Cardiac muscle cell (in vitro differentiated cells and primary cell): ENCODE measurements around the gene PDIA5. TPM values are rescaled to one million over a fixed set of nuclear protein-coding genes. Genes with fewer than 3 reads are reported as not detected.

Source experiments
- DNase-seq, 2 donors: peaks; one replicate each; pipeline versions ENCODE4 v3.0.0 to v3.0.0-alpha.2; 2010 to 2017; ENCODE audit warnings: low read depth in 1 of 2, low spot score in 1 of 2
- H3K27ac ChIP-seq: fragments of 200-600 bp; sonication (generic); 2 replicates; pipeline ENCODE4 v1.5.1; 2016
- H3K27me3 ChIP-seq: fragments of 200-600 bp; sonication (generic); 2 replicates; pipeline ENCODE4 v1.6.0; 2016; ENCODE audit warnings: control low read depth
- H3K36me3 ChIP-seq: fragments of 200-600 bp; sonication (generic); 2 replicates; pipeline ENCODE4 v1.5.1; 2016; ENCODE audit warnings: control low read depth
- H3K4me1 ChIP-seq: fragments of 200-600 bp; sonication (generic); 2 replicates; pipeline ENCODE4 v1.8.1; 2017; ENCODE audit warnings: low read depth, mild to moderate bottlenecking, mixed run types
- H3K4me3 ChIP-seq: fragments of 200-600 bp; sonication (generic); 2 replicates; pipeline ENCODE4 v1.5.1; 2016; ENCODE audit warnings: mild to moderate bottlenecking
- H3K9me3 ChIP-seq: fragments of 200-600 bp; sonication (generic); 2 replicates; pipeline ENCODE4 v1.5.1; 2017; ENCODE audit warnings: low read depth, mild to moderate bottlenecking, control low read depth
- polyA plus RNA-seq: library from polyadenylated mRNA; unstranded; fragments of >200 nt; fragmentation: Nextera tagmentation; extraction: Ambion mirVana; gene quantifications from 2 replicates; pipeline ENCODE4 v1.2.1, GENCODE V29; 2016
- total RNA-seq: library from RNA; depleted of rRNA; stranded (reverse); fragments of >200 nt; gene quantifications from 2 replicates; pipeline ENCODE4 v1.2.3, GENCODE V29; 2016
- TF ChIP-seq, protein P1 (sequence below): IDR thresholded peaks from 2 replicates; pipeline ENCODE4 v1.5.1; 2012; ENCODE audit warnings: low read depth, mild to moderate bottlenecking, low read length

The PDIA5 gene
- total and polyA plus RNA-seq, 2 experiments from 2014 or later, result 14.5 to 19.5 TPM

- no peaks in the 10 kb centered on the region for H3K27me3 ChIP-seq
- DNase-seq, result peak in 1 of 2 donors; percentile 27
- peaks cover 5% of the 10 kb centered on the region for H3K4me1 ChIP-seq
- no peak overlapping the region for H3K27ac ChIP-seq
- H3K36me3 ChIP-seq, result no peaks in the 10 kb centered on the region
- H3K9me3 ChIP-seq, result no peaks in the 10 kb centered on the region
- TF ChIP-seq, protein P1, sequence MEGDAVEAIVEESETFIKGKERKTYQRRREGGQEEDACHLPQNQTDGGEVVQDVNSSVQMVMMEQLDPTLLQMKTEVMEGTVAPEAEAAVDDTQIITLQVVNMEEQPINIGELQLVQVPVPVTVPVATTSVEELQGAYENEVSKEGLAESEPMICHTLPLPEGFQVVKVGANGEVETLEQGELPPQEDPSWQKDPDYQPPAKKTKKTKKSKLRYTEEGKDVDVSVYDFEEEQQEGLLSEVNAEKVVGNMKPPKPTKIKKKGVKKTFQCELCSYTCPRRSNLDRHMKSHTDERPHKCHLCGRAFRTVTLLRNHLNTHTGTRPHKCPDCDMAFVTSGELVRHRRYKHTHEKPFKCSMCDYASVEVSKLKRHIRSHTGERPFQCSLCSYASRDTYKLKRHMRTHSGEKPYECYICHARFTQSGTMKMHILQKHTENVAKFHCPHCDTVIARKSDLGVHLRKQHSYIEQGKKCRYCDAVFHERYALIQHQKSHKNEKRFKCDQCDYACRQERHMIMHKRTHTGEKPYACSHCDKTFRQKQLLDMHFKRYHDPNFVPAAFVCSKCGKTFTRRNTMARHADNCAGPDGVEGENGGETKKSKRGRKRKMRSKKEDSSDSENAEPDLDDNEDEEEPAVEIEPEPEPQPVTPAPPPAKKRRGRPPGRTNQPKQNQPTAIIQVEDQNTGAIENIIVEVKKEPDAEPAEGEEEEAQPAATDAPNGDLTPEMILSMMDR, result no peak
- H3K4me3 ChIP-seq, result no peak overlapping the region
Measured at GRCh38 chr3:123138839-123139444, 72.1 kb downstream of the PDIA5 start.

DNA sequence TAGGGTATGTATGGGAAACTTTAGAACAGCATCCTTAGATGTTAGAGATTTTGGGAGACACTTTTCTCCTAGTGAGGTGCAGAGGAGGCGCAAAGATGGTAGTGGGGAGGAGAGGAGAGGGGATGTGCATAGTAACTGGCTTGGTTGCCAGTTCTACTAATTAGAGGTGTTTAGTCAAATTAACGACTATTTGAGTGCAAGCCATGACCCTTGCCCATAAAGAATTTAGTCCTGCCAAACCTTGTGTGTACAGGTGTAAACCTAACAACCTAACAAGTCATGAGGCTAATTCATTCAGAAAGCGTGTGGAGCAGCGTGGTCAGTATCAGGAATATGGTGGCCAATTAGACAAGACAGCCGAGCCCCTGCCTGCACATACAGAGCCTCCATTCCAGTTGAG lies 72.7 kb downstream of the PDIA5 start:
- Histone ChIP-seq H3K4me3 (no peak overlapping the region), H3K4me1 (peaks cover 5% of the 10 kb centered on the region), H3K9me3 (no peaks in the 10 kb centered on the region), H3K27me3 (no peaks in the 10 kb centered on the region), H3K27ac (no peak overlapping the region), H3K36me3 (no peaks in the 10 kb centered on the region)
- DNase-seq, result no peak
- TF ChIP-seq, protein P1, result no peak

GRCh38 chr3:123140550-123140949 lies 73.7 kb downstream of the PDIA5 start:
- peaks cover 5% of the 10 kb centered on the region for H3K4me1 ChIP-seq
- H3K9me3 ChIP-seq, result no peaks in the 10 kb centered on the region
- H3K27ac ChIP-seq, result no peak overlapping the region
- TF ChIP-seq, protein P1, result no peak
- H3K36me3 ChIP-seq, result no peaks in the 10 kb centered on the region
- no peak for DNase-seq
- no peaks in the 10 kb centered on the region for H3K27me3 ChIP-seq
- no peak overlapping the region for H3K4me3 ChIP-seq

GRCh38 chr3:123141276-123141675 lies 74.5 kb downstream of the PDIA5 start:
- Histone ChIP-seq H3K27me3 (no peaks in the 10 kb centered on the region), H3K9me3 (no peaks in the 10 kb centered on the region), H3K36me3 (no peaks in the 10 kb centered on the region), H3K4me1 (peaks cover 5% of the 10 kb centered on the region), H3K4me3 (no peak overlapping the region), H3K27ac (no peak overlapping the region)
- no peak for DNase-seq
- TF ChIP-seq, protein P1, result no peak

GRCh38 chr3:123143669-123144411 lies 77.0 kb downstream of the PDIA5 start:
- Histone ChIP-seq H3K36me3 (no peaks in the 10 kb centered on the region), H3K27ac (no peak overlapping the region)
- DNase-seq, result peak in 1 of 2 donors; percentile 32

More at GRCh38 chr3:123143669-123144411, 77.0 kb downstream of the PDIA5 start:
- Histone ChIP-seq H3K9me3 (no peaks in the 10 kb centered on the region), H3K4me1 (peaks cover 22% of the 10 kb centered on the region), H3K4me3 (no peak overlapping the region), H3K27me3 (no peaks in the 10 kb centered on the region)
- TF ChIP-seq, protein P1, result no peak
